CD4-positive, alpha-beta T cell treated with Interleukin-17A for 4 hours (primary cell): ENCODE measurements around the gene C12orf60.
"Not testable (repeated sequence)": the region's sequence is repeated elsewhere in the genome, so short reads cannot be mapped to it uniquely, and the experiment has no call there.

Experiments used
- DNase-seq: peaks from one replicate; pipeline ENCODE4 v3.0.0-alpha.2; 2020; ENCODE audit warnings: mixed read lengths

The C12orf60 gene

GRCh38 chr12:14803011-14803829, at the start of gene C12orf60, which contains the start of gene WBP11:
Gene C12orf60 (plus strand): TSS chr12:14803670. CDS start chr12:14822936, 19,266 bp downstream.
Gene WBP11 (minus strand): TSS chr12:14803478. CDS start chr12:14801383, 2,095 bp downstream.
- DNase-seq: peak; percentile 87

GRCh38 chr12:14756334-14757143, 46.9 kb upstream of the C12orf60 start:
- peak; percentile 13 for DNase-seq

- DNase-seq: not testable (repeated sequence)
Observed at GRCh38 chr12:14759711-14760280, 43.7 kb upstream of the C12orf60 start.

GRCh38 chr12:14765398-14765797, 38.1 kb upstream of the C12orf60 start:
- DNase-seq: no peak

- DNase-seq: not testable (repeated sequence)
Observed at GRCh38 chr12:14766020-14766419, 37.5 kb upstream of the C12orf60 start.

- DNase-seq: no peak
Observed at GRCh38 chr12:14766649-14767215, 36.7 kb upstream of the C12orf60 start.

GRCh38 chr12:14767617-14768016, 35.9 kb upstream of the C12orf60 start:
- DNase-seq: no peak

- DNase-seq: peak; percentile 16
Observed at GRCh38 chr12:14768823-14769405, 34.6 kb upstream of the C12orf60 start.

GRCh38 chr12:14769466-14769968, 34.0 kb upstream of the C12orf60 start:
- DNase-seq: peak; percentile 45

- DNase-seq: peak; percentile 84
Observed at GRCh38 chr12:14769969-14770495, 33.4 kb upstream of the C12orf60 start.

GRCh38 chr12:14770496-14771461, 32.7 kb upstream of the C12orf60 start:
- peak; percentile 94 for DNase-seq

GRCh38 chr12:14771651-14772137, 31.8 kb upstream of the C12orf60 start:
- peak; percentile 76 for DNase-seq

GRCh38 chr12:14772946-14773345, 30.5 kb upstream of the C12orf60 start:
- DNase-seq: no peak

- no peak for DNase-seq
Observed at GRCh38 chr12:14773685-14774073, 29.8 kb upstream of the C12orf60 start.

- peak; percentile 89 for DNase-seq
Observed at GRCh38 chr12:14774074-14774905, 29.2 kb upstream of the C12orf60 start.

GRCh38 chr12:14774906-14775635, 28.4 kb upstream of the C12orf60 start:
- DNase-seq: peak; percentile 44

GRCh38 chr12:14775636-14775980, 27.9 kb upstream of the C12orf60 start:
- DNase-seq: no peak

GRCh38 chr12:14776236-14776961, 27.1 kb upstream of the C12orf60 start:
- no peak for DNase-seq
